Stimulated activated CD4-positive, alpha-beta T cell treated with anti-CD3 and anti-CD28 coated beads, Interleukin-1b, Interleukin-23, amount 100 ng/mL, for 24 hours (primary cell): Measurements from ENCODE around the gene PARD3B.

ENCODE experiments used
- DNase-seq, 4 experiments: peaks; one replicate each; pipeline ENCODE4 v3.0.0-alpha.2; 2020; ENCODE audit warnings: low read depth in 4 of 4, low spot score in 1 of 4

The PARD3B gene

DNA sequence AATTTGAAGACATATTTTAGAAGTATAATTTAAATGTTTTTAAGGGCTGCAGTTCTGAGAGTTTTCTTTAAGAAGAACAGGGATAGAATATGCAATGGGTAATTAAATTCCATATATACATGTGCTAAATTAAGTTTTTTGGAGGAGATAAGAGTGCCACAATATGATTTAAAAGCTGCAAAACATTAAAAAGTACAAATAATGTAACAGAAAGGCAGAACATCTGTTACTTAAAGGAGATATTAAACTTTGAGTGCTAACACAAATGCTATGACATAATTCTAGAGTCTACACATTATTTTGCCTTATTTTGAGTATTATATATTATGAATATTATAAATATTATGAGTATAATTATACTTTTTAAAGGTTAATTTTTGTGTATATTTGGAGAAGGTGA lies 102.4 kb downstream of the PARD3B start:
- DNase-seq = no peak

DNA sequence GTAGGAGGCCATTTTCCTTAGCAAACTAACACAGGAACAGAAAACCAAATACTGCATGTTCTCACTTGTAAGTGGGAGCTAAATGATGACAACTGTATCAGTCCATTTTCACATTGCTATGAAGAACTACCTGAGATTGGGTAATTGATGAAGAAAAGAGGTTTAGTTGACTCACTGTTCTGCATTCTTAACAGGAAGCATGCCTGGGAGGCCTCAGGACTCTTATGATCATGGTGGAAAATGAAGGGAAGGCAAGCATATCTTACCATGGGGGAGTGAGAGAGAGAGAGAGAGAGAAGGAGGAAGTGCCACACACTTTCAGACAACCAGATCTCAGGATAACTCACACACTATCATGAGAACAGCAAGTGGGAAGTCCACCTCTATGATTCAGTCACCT lies 105.3 kb downstream of the PARD3B start:
- DNase-seq = no peak

DNA sequence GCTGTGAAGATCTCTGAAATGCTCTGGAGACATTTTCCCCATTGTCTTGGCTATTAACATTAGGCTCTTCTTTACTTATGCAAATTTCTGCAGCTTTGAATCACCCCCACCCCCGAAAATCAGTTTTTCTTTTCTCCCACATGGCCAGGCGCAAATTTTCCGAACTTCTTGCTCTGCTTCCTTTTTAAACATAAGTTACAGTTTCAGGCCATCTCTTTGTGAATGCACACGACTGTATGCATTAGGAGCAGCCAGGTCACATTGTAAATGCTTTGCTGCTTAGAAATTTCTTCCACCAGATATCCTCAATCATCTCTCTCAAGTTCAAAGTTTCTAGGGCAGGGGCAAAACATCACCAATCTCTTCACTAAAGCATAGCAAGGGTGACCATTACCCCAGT lies 106.8 kb downstream of the PARD3B start:
- no peak for DNase-seq

DNA sequence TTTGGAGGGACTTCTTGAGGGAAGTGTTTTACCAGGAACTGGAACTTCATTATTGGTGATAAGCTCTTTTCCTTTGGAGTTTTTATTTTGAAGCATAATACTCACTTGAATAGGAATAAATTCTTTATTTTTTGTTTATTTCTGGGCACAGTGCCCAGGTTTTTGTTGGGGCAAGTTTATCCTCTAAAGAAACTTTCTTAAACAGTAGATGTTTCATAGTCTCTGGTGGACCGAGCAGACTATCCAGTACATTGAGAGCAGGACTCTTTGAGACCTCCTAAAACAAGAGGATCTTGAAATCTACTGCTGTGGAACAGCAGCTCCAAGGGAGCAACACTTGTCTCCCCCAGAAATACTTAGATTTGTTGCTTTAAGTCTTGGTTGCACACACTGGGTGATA lies 109.4 kb downstream of the PARD3B start:
- DNase-seq = no peak

DNA sequence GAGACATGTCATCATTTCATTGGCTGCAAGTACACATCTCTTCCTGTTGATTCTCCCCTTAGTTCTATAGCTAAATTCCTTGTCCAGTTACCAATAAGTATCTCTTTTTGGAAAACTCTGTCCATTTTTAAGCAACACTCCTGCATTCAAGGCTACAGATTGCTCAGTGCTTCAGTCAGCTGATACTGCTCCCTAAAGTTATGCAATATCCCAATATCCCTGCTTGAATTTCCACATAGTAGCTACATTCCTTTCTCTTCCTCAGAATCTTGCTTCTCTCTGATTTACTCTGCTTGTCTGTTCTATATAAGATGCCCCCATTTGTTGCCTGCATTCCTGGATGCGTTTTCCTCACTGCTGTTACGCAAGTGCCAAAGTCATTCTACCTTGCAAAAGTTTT lies 109.8 kb downstream of the PARD3B start:
- DNase-seq = no peak

DNA sequence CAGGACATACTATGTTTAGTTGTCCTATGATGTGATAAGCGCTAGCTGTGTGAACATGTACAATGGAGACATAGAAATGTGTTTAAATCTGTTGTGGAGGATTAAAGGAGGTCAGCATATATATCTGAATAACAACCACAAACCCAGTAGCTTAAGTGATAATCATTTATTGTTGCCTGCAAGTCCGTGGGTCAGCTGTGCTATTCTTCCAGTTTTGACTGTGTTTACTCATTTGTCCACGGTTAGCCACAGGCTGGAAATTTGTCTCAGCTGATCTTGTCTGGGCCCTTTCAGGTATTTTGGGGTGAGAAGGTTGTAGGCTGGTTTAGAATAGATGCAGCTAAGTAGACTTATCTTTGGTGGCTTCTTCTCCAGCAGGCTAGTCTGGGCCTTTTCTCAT lies 110.4 kb downstream of the PARD3B start:
- DNase-seq = no peak

DNA sequence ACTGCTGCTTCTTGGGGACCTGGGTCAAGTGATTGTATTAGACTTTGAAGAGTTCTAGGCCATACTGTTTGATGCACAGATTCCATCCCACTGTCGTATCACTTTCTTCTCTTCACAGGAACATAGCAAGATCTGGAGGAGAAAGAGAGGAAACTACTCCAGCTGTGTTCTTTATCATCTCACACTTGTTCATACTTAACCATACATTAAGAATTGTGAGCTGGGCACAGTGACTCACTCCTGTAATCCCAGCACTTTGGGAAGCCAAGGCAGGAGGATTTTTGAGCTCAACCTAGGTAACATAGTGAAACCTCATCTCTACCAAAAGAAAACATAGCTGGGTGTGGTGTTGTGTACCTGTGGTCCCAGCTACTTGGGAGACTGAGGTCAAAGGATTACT lies 111.7 kb downstream of the PARD3B start:
- DNase-seq = no peak

DNA sequence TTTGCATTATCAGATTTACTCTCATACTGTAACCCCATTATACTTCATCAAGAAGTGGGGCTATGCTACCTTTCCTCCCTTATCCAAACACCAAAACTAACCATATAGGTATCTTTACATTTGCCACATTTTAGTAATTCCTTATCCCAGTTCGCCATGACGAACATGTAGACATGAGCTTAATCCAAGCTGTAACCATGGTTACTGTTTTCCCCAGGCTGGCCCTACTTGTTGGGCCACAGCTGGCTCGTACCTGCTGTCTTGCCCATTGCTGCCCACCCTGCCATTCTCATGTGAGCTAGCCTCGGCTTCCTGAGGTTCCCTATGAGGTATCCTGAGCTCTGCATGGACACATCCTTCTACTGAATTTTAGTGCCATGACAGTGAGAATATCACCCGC lies 117.7 kb downstream of the PARD3B start:
- no peak for DNase-seq

DNA sequence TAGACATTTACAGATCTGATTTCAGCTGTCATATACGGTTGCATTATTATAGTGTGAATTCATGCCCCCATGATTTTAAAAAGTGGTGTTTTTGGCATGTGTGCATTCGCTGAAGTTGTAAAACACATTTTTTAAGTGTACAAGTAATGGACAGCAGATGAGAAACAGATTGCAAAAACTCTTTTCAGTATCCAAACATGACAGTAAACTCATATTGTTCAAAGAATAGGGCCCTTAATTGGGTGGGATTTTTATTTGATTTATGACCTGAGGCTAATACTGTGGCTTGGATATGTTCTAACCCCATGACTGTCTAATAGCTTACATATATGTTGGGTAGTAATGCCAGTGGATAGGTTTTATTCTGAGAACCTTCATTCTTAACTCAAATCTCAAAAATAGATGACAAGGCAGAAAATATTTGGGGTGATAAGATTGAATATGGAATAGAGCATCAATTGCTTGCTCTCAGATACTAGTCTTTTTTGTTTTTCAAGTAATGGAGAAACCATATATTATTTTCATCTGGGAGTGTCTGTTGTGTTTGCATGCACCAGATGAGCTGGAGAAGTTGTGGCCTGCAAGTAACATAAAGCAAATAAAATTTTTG lies 118.6 kb downstream of the PARD3B start:
- DNase-seq = no peak

DNA sequence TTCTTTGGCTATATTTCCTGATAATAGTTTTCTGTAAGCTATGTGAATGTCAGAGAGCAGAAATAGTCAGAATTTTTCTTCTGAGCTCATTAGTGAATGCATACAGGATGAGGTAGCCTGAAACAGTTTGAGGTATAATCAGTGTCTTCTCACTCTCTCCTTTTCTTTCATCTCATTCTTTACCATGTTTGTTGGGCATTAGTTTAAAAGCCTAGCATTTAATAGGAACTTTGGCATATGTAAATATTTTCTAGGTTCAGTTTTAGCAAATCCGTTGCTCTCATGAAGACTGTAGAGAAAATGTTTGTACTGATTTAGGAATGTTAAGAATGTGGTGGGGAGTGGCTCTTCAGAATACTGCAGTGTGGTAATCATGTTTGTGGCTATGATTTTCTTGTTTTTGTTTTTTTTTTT lies 119.4 kb downstream of the PARD3B start:
- no peak for DNase-seq

DNA sequence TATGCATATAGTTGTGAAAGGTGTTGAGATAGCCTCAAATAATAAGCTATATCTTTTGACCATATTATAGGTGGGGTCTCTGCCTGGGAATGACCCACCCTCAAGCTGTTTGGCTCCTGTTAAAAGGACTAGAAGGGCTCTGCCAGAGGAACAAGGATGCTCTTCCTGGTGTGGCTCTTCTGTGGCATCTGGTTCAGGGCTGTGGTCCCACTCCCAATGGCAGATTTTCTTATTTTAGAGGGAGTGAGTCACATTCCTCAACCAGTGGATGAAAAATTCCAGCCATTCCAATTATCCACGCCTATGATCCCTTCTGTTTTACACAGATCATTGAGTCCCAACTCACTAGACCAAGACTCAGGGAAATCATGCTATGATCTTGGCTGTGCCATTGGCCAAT lies 119.9 kb downstream of the PARD3B start:
- no peak for DNase-seq

DNA sequence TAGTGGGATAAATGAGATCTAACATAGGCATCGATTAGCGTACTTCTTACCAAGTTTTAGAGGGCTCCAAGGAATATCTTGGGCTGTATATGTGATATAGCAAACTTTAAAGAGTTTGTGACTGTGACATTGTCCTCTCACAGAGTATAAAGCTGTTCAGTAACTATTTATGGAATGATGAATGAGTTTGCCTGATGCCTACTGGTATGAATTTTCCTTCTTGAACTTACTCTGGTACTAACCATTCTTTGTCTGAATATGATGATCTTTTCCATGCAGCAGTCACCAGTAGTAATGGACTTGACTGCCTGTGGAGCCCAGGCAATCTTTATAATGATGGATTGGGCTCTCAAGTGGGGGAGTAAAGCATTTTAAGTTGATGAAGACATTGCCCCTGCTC lies 120.5 kb downstream of the PARD3B start:
- DNase-seq = no peak

DNA sequence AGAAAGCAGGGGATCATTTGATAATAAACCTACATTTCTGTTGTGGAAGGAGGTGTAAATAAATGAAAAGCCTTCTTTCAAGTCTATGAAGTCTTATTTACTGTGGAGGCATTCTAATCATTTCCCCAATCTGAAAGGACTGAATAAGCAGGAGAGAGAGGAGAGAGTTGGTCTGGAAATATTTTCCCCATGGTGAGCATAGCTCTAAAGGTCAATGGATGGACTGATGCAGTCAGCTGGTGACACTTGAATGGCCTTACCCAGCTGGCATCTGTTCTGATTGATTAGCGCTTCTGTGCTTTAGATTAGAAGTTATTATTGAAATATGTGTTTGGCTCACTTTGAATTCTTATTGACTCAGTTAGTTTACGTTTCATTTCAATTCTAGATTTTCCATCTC lies 122.7 kb downstream of the PARD3B start:
- DNase-seq = no peak

DNA sequence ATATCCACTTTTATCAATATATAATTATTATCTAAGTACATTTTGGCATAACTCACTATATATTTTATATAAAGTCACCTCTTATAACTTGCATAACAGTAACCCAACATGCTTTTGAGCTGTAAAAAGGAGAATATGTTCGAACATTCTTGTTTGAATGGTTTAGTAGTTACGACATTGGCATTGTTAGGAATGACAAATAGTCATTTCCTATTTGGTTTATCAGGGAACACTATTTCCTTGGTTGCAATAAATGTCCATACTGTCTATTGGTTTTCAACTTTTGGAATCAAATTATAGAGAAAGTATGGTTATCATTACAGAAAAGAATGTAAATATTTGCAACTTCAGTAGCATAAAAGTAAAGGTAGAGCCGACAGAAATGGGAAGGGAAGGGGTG lies 124.1 kb downstream of the PARD3B start:
- DNase-seq = no peak

DNA sequence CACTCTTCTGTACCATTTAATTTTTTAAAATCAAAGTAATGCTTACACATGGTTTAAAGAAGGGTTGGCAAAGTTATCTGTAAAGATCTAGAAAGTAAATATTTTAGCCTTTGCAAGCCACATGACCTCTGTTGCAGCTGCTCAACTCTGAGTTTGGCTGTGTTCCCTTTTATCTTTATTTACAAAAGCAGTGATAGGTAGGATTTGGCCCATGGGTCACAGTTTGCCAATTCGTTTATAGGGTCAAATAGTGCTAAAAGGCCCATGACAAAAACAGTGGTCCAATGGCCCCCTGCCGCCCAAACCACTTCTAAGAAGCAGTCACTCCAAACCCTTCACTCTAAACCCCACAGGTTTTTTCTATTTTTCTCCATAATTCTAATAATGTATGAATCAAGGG lies 124.8 kb downstream of the PARD3B start:
- DNase-seq = no peak

DNA sequence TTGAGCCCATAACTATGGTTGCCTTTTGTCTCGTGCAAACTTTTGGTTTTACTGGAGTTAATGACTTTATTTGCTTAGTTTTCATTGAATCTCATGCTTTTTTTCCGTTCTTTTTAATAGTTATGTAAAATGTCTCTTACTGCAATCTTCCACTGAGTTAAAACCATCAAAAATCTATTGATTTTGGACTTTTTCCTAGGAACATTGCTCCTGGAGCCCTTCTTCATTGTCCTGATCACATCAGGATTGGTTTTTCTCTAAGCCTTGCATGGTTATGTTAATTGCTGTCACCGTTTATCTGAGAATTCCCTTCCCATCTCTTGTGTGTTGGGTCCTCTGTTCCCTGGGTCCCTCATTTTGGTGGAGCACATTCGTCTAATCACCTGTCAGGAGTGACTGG lies 125.5 kb downstream of the PARD3B start:
- no peak for DNase-seq

DNA sequence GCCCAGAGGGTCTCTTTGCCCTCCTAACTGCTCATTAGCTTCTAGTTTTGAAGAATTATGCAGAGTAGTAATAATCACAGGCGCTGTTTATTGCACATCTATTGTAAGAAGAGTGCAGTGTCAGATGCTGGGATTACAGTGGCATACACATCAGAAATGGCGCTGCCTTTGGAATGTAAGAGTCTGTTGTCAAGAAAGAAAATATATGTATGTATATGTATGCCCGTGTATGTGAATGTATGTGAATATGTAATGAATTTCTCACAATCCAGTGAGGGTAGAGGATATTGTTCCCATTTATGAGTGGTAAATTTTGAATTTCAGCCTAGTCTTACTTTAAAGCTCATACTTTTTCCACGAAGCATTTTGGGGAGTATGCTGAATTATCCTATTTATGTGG lies 127.5 kb downstream of the PARD3B start:
- no peak for DNase-seq

DNA sequence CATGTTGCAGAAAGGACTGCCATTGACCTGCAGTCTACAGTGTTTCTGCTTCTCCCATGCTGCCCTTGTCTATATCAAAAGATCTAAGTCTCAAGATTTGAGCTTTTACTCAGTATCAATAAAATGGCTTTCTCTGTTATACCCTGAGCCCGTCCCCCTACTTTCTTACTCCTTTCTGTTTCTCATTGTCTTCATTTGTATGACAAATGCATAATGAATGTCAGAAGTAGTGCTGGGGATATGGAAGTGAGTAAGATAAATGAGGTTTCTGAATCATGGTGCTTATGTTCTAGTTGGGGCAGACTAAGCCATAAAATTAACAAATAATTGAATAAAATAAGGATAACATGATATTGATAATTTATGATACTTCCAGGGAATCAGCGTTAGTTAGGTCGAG lies 128.6 kb downstream of the PARD3B start:
- DNase-seq = no peak

DNA sequence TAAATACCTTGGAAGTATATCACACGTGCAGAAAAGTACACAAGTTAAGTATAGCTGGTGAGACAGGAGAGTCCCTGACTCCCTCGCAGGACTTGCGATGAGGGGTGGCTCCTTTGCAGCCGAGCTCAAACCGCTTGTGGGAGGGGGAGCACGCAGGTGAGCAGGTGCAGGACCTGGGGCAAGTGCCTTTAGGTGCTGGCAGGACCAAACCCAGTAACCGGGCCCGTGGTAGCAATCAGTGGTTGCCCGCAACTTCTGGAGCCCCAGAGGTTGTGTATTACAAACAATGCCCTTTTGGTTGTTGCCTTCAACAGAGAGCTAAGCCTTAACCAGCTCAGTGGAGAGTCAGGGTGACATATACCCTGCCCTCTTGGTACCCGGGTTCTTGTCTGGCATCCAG lies 132.8 kb downstream of the PARD3B start:
- no peak for DNase-seq

DNA sequence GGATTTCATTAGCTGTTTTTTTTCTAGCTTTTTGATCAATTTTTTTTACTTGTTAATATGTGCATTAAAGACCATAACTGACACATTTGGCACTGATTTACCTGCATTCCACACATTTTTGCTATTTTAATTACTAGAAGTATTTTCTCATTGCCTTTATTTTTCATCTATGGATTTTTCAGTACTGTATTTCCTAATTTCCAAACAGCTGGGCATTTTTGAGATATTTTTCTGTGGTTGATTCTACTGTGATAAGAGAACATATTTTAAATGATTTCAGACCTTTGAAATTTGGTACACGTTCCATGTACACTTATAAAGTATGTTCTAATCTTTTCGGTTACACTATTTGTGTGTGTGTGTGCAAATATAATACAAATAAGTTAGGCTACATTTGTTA lies 135.3 kb downstream of the PARD3B start:
- no peak for DNase-seq

DNA sequence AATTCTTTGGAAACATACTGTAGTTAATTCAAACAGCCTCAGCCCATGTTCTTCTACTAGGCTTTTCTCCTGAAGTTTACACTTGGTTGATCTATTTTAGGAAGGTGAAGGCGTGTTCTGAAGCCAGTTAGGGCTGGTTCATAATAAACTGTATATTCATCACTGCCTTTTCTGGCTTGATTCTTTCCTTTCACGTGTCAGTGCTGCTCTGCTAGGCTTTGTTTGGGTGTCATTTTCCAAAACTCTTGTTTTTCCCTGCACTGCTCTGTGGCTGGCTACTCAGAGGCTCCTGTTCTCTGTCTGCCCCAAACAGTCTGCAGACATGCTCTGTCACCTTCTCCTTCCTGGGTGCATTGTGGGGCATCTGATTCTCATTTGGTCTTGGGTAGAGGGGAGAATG lies 136.1 kb downstream of the PARD3B start:
- no peak for DNase-seq

DNA sequence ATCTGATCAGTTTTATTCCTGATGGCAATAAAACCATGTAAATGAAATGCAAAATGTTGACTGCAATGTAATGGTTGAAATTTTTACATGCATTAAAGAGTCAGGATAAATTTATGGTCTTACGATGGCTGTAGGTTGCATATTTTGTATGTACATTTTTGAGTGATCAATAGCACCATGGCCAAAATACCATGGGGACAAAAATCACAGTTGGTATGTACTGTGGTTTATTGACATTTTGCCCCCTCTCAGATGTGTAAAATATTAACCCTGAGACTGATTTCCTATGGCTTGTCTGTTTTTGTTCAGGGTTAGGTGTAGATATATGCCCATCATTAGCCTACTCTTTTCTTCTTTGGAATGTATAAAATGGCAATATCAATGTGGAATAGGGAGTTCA lies 138.1 kb downstream of the PARD3B start:
- no peak for DNase-seq

DNA sequence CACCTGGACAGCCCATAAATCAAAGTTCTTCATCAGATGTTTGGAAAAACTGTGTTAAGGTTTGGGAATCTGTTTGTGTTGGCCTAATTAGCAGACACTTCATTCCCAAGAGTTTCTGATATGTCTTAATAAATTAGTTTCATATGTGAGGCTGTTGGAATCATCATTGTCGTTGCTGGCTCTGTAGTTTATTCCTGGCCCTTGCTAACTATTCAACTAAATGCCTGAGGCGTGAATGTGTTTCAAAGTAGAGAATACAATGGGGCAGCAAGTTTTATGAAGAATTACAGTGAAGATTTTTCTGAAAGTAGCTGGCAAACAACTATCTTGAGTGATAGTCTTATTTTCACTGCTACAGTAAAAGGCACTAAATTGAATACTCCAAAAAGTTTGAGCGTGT lies 141.1 kb downstream of the PARD3B start:
- no peak for DNase-seq

DNA sequence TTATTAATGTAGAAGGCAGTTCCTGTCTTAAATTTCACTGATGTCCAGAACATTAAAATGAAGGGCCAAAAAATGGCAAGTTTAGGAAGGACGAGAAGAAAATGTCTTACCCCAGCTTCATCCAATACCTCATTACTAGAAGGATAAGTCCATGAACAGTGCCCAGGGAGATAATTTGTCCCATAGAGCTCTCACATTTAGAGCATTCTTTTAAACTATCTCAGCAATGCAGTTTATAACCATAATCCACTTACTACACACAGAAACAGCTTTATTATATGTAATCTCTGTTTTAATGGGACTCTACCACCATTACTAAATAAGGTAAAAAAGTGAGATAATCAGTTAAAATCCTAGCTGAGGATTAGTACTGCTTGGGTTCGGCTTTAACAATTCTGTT lies 142.5 kb downstream of the PARD3B start:
- no peak for DNase-seq
